ENCODE data around the gene SF3B3. TPM values are rescaled to one million over a fixed set of nuclear protein-coding genes. Genes with fewer than 3 reads are reported as not detected.

Gene SF3B3
- total RNA-seq, 4 donors from 2014 or later, result 122 to 280 (median 174) TPM

DNA sequence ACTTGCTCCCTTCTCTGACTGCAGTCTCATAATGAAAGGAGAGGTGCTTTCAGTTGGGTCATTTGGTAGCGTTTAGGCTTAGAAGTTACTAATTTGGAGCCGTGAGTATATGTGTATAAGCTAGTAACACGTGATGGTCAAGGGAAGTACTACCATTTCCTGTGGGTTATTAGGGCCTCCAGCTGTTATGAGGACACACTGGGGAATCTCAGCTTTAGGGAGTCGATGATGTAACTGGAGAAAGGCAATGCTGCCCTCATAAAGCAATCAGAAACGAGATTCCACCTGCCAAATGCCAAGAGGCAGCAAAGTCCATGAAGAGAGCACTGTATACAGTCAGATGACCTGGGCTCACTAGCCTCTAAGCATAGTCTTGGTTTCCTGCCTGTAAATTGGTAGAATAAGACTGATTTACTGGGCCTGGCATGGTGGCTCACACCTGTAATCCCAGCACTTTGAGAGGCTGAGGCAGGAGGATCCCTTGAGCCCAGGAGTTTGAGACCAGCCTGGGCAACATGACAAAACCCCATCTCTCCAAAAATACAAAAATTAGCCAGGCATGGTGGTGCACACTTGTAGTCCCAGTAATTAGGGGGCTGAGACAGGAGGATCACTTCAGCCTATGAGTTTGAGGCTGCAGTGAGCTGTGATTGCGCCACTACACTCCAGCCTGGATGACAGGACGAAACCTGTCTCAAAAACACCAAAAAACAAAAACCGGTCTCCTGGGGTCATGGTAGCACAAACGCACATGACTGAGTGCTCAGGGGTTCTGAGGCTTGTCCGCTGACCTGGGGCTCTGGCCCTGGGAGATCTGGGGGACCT is 53.0 kb downstream of the SF3B3 start:
- TF ChIP-seq POLR2A (IDR thresholded peaks at IDR 0.05) (no peak), POLR2AphosphoS5 (IDR thresholded peaks at IDR 0.05) (no peak), EP300 (IDR thresholded peaks at IDR 0.05) (no peak)
- TF ChIP-seq, protein P1, sequence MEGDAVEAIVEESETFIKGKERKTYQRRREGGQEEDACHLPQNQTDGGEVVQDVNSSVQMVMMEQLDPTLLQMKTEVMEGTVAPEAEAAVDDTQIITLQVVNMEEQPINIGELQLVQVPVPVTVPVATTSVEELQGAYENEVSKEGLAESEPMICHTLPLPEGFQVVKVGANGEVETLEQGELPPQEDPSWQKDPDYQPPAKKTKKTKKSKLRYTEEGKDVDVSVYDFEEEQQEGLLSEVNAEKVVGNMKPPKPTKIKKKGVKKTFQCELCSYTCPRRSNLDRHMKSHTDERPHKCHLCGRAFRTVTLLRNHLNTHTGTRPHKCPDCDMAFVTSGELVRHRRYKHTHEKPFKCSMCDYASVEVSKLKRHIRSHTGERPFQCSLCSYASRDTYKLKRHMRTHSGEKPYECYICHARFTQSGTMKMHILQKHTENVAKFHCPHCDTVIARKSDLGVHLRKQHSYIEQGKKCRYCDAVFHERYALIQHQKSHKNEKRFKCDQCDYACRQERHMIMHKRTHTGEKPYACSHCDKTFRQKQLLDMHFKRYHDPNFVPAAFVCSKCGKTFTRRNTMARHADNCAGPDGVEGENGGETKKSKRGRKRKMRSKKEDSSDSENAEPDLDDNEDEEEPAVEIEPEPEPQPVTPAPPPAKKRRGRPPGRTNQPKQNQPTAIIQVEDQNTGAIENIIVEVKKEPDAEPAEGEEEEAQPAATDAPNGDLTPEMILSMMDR (IDR thresholded peaks at IDR 0.05), result no peak

DNA sequence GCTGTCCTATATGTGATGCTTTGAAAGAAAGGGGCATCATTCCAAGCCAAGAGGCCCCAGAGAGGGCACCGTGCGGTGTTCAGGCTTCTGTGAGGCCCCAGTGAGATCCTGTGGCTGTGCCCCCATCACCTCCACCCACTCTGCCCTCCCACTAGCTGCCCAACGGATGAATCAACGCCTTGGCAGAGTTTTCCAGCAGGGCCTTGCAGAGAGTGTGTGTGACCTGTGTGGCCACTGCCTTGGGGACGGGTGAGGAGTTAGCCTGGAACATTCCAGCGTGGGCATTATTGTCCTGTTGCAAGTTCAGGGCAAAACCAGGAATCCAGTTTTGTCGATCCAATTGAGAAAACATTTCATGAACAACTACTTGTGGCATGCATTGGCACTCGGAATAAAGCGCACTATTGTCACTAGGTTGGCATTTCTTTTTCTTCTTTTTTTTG is 53.7 kb downstream of the SF3B3 start:
- no peak for TF ChIP-seq EP300 (IDR thresholded peaks at IDR 0.05)
- TF ChIP-seq, protein P1 (IDR thresholded peaks at IDR 0.05), result no peak
- TF ChIP-seq POLR2A (IDR thresholded peaks at IDR 0.05), result no peak
- TF ChIP-seq POLR2AphosphoS5 (IDR thresholded peaks at IDR 0.05), result no peak
- no peaks in the 10 kb centered on the region for H3K9me3 ChIP-seq
- H3K4me1 ChIP-seq, result peaks cover 69% of the 10 kb centered on the region
- 52% methylated on average over 9 of the region's 9 CpGs for WGBS
- H3K27me3 ChIP-seq, result no peaks in the 10 kb centered on the region
- no peak overlapping the region for H3K4me3 ChIP-seq
- H3K36me3 ChIP-seq, result peaks cover 13% of the 10 kb centered on the region
- no peak overlapping the region for H3K27ac ChIP-seq
- peak; percentile 63 to 64 for DNase-seq (ENCODE audit: low spot score in 2 of 2)

More for the DNA sequence above, 53.0 kb downstream of the SF3B3 start:
- Histone ChIP-seq H3K27ac (no peak overlapping the region), H3K9me3 (no peaks in the 10 kb centered on the region), H3K4me3 (no peak overlapping the region), H3K27me3 (no peaks in the 10 kb centered on the region), H3K36me3 (peaks cover 19% of the 10 kb centered on the region), H3K4me1 (peaks cover 66% of the 10 kb centered on the region)
- DNase-seq (ENCODE audit: low spot score in 2 of 2), result peak; percentile 46 to 62
- 48% methylated on average over 10 of the region's 10 CpGs for WGBS

DNA sequence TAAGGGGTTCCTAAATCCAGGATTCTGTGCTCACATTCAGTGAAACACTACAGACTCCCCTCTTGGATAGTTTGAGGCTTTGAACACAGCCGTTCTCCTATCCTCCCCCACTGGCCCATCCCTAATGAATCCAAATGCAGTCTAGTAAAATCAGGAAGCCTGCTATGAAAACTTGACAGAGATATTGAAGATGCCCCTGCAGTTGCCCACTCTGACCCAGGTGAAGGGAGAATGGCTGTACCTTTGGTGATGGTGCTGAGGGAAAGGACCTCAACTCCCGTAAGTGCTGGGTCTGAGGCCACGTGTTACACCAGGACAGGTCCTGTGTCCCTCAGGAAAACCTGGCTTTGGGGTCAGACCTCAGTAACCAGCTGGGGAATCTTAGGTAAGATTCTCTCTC is 54.4 kb downstream of the SF3B3 start:
- Histone ChIP-seq H3K36me3 (peaks cover 5% of the 10 kb centered on the region), H3K4me1 (peaks cover 66% of the 10 kb centered on the region), H3K27ac (no peak overlapping the region), H3K4me3 (no peak overlapping the region), H3K27me3 (no peaks in the 10 kb centered on the region), H3K9me3 (no peaks in the 10 kb centered on the region)
- DNase-seq (ENCODE audit: low spot score in 2 of 2), result peak; percentile 34
- TF ChIP-seq EP300 (IDR thresholded peaks at IDR 0.05), result no peak
- TF ChIP-seq, protein P1 (IDR thresholded peaks at IDR 0.05), result no peak
- no peak for TF ChIP-seq POLR2A (IDR thresholded peaks at IDR 0.05)
- TF ChIP-seq POLR2AphosphoS5 (IDR thresholded peaks at IDR 0.05), result no peak
- 93% methylated on average over 3 of the region's 3 CpGs for WGBS

DNA sequence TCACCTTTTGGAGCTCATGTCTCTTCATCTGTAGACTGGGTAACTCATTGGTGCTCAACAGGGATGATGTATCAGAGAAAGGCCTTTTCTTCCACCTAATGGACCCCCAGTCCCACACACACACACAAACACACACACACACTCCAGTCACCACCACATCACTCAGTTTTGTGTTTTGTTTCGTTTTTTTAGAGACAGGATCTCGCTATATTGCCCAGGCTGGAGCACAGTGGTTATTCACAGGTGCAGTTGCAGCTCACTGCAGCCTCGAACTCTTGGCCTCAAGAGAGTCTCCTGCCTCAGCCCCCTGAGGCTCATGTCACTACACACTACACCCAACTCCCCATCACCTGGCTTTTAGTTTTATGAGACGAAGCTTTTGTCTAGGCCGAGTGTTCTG is 55.6 kb downstream of the SF3B3 start:
- Histone ChIP-seq H3K27ac (no peak overlapping the region), H3K27me3 (no peaks in the 10 kb centered on the region), H3K36me3 (peaks cover 4% of the 10 kb centered on the region), H3K9me3 (no peaks in the 10 kb centered on the region), H3K4me1 (peaks cover 58% of the 10 kb centered on the region), H3K4me3 (peak overlapping the region; percentile 36)
- 69% methylated on average over 5 of the region's 5 CpGs for WGBS
- no peak for DNase-seq (ENCODE audit: low spot score in 2 of 2)
- no peak for TF ChIP-seq POLR2AphosphoS5 (IDR thresholded peaks at IDR 0.05)
- no peak for TF ChIP-seq POLR2A (IDR thresholded peaks at IDR 0.05)
- TF ChIP-seq EP300 (IDR thresholded peaks at IDR 0.05), result no peak
- TF ChIP-seq, protein P1 (IDR thresholded peaks at IDR 0.05), result no peak

Data from suprapubic skin (tissue), 4 donors.